ENCODE data around the gene DHDDS. TPM values are rescaled to one million over a fixed set of nuclear protein-coding genes. Genes with fewer than 3 reads are reported as not detected.

Gene DHDDS
- total RNA-seq, 1 donor from 2014 or later, result 41.1 TPM

DNA sequence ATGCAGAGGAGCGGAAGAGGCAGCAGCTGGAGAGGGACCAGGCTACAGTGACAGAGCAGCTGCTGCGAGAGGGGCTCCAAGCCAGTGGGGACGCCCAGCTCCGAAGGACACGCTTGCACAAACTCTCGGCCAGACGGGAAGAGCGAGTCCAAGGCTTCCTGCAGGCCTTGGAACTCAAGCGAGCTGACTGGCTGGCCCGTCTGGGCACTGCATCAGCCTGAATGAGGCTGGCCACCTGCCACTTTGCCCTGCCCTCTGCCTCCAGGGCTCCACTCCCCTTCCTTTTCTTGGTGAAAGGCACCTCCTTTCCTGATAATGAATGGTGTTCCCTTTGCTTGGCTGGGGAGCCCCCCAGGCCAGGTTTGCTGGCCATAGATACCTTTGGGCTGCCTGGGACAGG lies 36.8 kb downstream of the DHDDS start:
- H3K9me3 ChIP-seq, result no peaks in the 10 kb centered on the region
- TF ChIP-seq, protein P1, sequence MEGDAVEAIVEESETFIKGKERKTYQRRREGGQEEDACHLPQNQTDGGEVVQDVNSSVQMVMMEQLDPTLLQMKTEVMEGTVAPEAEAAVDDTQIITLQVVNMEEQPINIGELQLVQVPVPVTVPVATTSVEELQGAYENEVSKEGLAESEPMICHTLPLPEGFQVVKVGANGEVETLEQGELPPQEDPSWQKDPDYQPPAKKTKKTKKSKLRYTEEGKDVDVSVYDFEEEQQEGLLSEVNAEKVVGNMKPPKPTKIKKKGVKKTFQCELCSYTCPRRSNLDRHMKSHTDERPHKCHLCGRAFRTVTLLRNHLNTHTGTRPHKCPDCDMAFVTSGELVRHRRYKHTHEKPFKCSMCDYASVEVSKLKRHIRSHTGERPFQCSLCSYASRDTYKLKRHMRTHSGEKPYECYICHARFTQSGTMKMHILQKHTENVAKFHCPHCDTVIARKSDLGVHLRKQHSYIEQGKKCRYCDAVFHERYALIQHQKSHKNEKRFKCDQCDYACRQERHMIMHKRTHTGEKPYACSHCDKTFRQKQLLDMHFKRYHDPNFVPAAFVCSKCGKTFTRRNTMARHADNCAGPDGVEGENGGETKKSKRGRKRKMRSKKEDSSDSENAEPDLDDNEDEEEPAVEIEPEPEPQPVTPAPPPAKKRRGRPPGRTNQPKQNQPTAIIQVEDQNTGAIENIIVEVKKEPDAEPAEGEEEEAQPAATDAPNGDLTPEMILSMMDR (IDR thresholded peaks at IDR 0.05), result no peak
- no peak overlapping the region for H3K27ac ChIP-seq
- ATAC-seq, result no peak
- H3K36me3 ChIP-seq, result peaks cover 48% of the 10 kb centered on the region
- no peak overlapping the region for H3K4me3 ChIP-seq
- H3K27me3 ChIP-seq, result no peaks in the 10 kb centered on the region
- intact Hi-C loops (cut with DNase I), result no loop called here
- no peak for DNase-seq
- H3K4me1 ChIP-seq, result peaks cover 23% of the 10 kb centered on the region

DNA sequence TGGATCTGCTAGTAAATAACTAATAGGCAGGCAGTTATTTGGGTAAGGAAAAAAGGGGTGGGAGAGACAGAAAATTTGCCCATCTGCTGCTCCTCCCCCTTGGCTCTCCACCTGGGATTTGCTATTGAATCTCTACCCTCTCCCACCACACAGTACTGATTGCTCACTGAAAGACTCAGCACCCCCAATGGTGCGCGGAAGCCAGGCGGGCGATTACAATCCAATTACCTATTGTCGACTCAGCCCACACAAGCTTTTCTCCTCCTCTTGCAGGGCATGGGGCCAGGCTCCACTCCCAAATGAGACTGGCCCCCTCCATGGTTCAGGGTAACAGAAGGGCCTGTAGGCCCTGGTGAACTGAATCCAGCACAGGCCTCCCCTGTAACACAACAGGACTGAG lies 37.4 kb downstream of the DHDDS start:
- DNase-seq, result no peak
- Histone ChIP-seq H3K4me1 (peaks cover 30% of the 10 kb centered on the region), H3K4me3 (no peak overlapping the region), H3K27me3 (no peaks in the 10 kb centered on the region), H3K27ac (no peak overlapping the region), H3K36me3 (peaks cover 48% of the 10 kb centered on the region), H3K9me3 (no peaks in the 10 kb centered on the region)
- intact Hi-C loops (cut with DNase I), result no loop called here
- no peak for ATAC-seq
- TF ChIP-seq, protein P1 (IDR thresholded peaks at IDR 0.05), result no peak

DNA sequence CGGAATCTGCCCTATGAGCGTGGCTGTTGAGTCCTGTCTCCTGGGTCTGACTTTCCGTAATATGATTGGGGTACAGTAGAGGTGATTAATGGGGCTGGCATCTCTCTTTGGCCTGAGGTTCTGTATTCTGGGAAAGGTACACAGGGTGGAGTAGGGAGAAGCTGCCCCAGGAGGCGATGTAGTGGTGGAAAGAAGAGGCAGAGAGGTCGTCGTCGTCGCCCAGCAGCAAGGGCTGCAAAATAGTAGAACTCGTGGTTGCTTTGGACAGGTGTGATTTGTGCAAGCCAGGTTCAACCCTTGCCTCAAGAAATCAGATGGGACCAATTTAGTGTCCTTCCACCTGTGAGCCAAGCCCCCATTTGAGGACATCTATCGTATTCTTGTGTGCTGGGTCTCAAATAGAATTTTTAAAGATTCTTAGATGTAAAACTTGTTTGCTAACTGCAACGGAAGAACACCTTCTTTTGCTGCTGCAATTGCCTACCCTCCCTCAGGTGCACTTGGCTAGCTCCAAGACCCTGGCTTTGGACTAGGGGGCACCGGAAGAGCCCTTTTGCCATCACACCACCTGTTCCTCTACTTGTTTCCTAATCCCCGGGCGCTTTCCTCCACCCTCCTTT lies 38.9 kb downstream of the DHDDS start:
- DNase-seq (no peak), ATAC-seq (no peak)
- peaks cover 41% of the 10 kb centered on the region for H3K36me3 ChIP-seq
- H3K27me3 ChIP-seq, result no peaks in the 10 kb centered on the region
- intact Hi-C loops (cut with DNase I), result no loop called here
- peak overlapping the region; percentile 98 for H3K4me3 ChIP-seq
- peaks cover 34% of the 10 kb centered on the region for H3K4me1 ChIP-seq
- H3K9me3 ChIP-seq, result no peaks in the 10 kb centered on the region
- TF ChIP-seq, protein P1 (IDR thresholded peaks at IDR 0.05), result no peak
- no peak overlapping the region for H3K27ac ChIP-seq

DNA sequence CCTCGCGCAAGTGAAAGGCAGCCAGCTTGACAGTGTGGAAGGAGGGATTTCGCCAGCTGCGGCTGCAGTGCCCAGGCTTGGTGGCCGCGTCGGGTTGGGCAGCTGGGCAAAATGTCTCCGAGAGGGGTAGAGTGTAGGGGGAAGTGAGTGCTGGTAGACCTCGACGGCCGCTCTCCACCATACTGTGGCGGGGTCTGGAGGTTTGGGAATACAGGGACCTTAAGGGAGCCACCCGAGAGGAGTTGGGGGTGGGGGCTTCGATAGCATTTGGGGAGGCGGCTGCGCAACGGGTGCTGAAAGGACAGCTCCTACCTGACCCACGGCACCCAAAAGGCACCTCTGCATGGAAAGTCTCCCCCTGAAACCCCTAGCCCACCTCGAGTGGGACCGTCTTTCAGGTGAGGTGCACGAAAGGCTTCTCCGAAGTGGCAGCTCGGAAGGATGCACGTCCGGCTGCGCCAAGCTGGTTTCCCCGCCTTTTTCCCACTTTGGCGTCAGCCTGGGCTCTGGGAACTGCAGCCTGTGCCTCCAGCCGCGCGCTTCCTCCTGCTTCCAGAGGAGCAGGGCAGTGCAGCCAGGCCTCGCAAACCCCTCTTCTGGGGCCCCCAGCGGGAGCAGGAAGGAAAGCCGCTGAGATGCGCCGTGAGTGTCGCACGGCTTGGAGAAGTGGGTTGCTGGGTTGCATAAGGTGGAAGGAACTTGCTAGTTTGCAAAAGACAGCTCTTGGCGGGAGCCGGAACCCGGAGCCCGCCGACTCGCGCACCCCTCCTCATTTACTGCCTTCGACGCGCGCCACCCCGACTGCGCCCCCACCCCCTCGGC lies 39.6 kb downstream of the DHDDS start:
- Histone ChIP-seq H3K36me3 (peaks cover 41% of the 10 kb centered on the region), H3K4me3 (peak overlapping the region; percentile 98), H3K27me3 (no peaks in the 10 kb centered on the region), H3K9me3 (no peaks in the 10 kb centered on the region), H3K4me1 (peaks cover 34% of the 10 kb centered on the region), H3K27ac (peak overlapping the region; percentile 100)
- TF ChIP-seq, protein P1 (IDR thresholded peaks at IDR 0.05), result peak; percentile 1
- intact Hi-C loops (cut with DNase I), result no loop called here
- DNase-seq (peak; percentile 90), ATAC-seq (peak; percentile 65)

DNA sequence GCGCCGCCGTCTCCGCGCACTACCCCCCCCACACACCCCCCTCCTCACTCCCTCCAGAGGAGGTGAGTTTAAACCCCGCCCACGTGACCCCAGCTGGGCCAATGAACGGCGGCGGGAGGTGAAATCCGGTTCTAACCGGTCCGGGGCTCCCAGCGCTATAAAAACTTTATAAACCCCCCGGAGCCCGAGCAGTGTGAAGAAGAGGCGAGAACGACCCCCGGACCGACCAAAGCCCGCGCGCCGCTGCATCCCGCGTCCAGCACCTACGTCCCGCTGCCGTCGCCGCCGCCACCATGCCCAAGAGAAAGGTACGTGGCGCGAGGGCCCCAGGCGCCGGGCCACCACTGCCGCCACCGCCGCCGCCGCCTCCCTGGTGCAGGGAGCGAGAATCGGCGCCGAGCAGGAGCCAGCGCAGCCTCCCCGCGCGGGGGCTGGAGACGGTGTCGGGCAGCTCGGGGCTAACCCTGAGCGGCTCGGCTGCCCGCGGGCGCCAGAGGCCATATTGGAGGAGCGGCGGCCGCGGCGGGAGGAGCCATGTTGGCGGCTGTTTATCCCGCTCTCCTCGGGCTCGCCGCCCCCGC lies 40.3 kb downstream of the DHDDS start, which contains the start of gene HMGN2:
Gene HMGN2 (plus strand): TSS at position 121 of the 581 bp plus-strand sequence. CDS start 173 bp downstream, at position 294.
- peak within 1 kb of the TSS; percentile 98 for H3K4me3 ChIP-seq
- ATAC-seq (peak; percentile 81), DNase-seq (peak; percentile 96)
- H3K36me3 ChIP-seq, result peaks cover 42% of the 10 kb centered on the region
- peaks cover 34% of the 10 kb centered on the region for H3K4me1 ChIP-seq
- TF ChIP-seq, protein P1 (IDR thresholded peaks at IDR 0.05), result no peak
- intact Hi-C loops (cut with DNase I), result no loop called here
- H3K9me3 ChIP-seq, result no peaks in the 10 kb centered on the region
- H3K27me3 ChIP-seq, result no peaks in the 10 kb centered on the region
- peak within 1 kb of the TSS; percentile 100 for H3K27ac ChIP-seq
